ENCODE measurements around the gene REC8. TPM values are rescaled to one million over a fixed set of nuclear protein-coding genes. Genes with fewer than 3 reads are reported as not detected.

Gene REC8
- total and polyA plus RNA-seq, 2 of the 13 experiments (the other 11 are each of a cell fraction or from before 2014, with no cell fraction given), result 3.4 to 14.7 TPM

DNA sequence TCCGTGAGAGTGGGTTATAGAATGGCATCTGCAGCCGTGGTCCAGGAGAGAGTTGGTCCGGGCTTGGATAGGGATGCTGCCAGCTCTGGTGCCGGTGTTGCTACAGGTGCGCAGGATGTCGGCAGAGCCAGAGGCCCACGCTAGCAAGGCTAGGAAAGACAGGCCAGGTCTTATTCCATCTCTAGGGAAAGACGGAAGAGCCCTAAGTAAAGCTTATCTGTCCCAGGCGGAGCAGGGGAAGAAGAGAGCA is 36.4 kb upstream of the REC8 start (continued):
- TF ChIP-seq, protein P1, sequence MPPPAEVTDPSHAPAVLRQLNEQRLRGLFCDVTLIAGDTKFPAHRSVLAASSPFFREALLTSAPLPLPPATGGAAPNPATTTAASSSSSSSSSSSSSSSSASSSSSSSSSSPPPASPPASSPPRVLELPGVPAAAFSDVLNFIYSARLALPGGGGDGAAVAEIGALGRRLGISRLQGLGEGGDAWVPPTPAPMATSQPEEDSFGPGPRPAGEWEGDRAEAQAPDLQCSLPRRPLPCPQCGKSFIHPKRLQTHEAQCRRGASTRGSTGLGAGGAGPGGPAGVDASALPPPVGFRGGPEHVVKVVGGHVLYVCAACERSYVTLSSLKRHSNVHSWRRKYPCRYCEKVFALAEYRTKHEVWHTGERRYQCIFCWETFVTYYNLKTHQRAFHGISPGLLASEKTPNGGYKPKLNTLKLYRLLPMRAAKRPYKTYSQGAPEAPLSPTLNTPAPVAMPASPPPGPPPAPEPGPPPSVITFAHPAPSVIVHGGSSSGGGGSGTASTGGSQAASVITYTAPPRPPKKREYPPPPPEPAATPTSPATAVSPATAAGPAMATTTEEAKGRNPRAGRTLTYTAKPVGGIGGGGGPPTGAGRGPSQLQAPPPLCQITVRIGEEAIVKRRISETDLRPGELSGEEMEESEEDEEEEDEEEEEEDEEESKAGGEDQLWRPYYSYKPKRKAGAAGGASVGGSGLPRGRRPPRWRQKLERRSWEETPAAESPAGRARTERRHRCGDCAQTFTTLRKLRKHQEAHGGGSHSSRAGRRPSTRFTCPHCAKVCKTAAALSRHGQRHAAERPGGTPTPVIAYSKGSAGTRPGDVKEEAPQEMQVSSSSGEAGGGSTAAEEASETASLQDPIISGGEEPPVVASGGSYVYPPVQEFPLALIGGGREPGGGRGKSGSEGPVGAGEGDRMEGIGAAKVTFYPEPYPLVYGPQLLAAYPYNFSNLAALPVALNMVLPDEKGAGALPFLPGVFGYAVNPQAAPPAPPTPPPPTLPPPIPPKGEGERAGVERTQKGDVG (CRISPR knock-in tag; IDR thresholded peaks at IDR 0.05; ENCODE audit: borderline replicate concordance), result no peak
- no peak for TF ChIP-seq HDAC1 (CRISPR knock-in tag; IDR thresholded peaks at IDR 0.05)
- TF ChIP-seq, protein P2, sequence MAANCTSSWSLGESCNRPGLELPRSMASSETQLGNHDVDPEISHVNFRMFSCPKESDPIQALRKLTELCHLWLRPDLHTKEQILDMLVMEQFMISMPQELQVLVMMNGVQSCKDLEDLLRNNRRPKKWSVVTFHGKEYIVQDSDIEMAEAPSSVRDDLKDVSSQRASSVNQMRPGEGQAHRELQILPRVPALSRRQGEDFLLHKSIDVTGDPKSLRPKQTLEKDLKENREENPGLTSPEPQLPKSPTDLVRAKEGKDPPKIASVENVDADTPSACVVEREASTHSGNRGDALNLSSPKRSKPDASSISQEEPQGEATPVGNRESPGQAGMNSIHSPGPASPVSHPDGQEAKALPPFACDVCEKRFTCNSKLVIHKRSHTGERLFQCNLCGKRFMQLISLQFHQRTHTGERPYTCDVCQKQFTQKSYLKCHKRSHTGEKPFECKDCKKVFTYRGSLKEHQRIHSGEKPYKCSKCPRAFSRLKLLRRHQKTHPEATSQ (CRISPR knock-in tag; IDR thresholded peaks at IDR 0.05; ENCODE audit: borderline replicate concordance), result no peak
- TF ChIP-seq, protein P3, sequence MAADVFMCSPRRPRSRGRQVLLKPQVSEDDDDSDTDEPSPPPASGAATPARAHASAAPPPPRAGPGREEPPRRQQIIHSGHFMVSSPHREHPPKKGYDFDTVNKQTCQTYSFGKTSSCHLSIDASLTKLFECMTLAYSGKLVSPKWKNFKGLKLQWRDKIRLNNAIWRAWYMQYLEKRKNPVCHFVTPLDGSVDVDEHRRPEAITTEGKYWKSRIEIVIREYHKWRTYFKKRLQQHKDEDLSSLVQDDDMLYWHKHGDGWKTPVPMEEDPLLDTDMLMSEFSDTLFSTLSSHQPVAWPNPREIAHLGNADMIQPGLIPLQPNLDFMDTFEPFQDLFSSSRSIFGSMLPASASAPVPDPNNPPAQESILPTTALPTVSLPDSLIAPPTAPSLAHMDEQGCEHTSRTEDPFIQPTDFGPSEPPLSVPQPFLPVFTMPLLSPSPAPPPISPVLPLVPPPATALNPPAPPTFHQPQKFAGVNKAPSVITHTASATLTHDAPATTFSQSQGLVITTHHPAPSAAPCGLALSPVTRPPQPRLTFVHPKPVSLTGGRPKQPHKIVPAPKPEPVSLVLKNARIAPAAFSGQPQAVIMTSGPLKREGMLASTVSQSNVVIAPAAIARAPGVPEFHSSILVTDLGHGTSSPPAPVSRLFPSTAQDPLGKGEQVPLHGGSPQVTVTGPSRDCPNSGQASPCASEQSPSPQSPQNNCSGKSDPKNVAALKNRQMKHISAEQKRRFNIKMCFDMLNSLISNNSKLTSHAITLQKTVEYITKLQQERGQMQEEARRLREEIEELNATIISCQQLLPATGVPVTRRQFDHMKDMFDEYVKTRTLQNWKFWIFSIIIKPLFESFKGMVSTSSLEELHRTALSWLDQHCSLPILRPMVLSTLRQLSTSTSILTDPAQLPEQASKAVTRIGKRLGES (CRISPR knock-in tag; IDR thresholded peaks at IDR 0.05; ENCODE audit: borderline replicate concordance), result no peak
- TF ChIP-seq ZNF550 (CRISPR knock-in tag; IDR thresholded peaks at IDR 0.05; ENCODE audit: borderline replicate concordance), result peak; percentile 98; the same call in 1 of the 2 replicates
- no peak for TF ChIP-seq MTF2 (CRISPR knock-in tag; IDR thresholded peaks at IDR 0.05; ENCODE audit: borderline replicate concordance)
- no peak for TF ChIP-seq ZNF737 (CRISPR knock-in tag; IDR thresholded peaks at IDR 0.05; ENCODE audit: borderline replicate concordance)
- no peak for TF ChIP-seq ZBTB42 (CRISPR knock-in tag; IDR thresholded peaks at IDR 0.05)
- TF ChIP-seq SRSF1 (optimal IDR thresholded peaks at IDR 0.05; ENCODE audit: low read depth, low read length), result no peak
- TF ChIP-seq, protein P4, sequence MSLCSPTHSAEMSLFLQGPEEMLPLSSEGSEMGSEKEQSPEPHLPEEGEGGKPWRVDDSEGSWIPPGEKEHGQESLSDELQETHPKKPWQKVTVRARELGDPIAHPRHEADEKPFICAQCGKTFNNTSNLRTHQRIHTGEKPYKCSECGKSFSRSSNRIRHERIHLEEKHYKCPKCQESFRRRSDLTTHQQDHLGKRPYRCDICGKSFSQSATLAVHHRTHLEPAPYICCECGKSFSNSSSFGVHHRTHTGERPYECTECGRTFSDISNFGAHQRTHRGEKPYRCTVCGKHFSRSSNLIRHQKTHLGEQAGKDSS (CRISPR knock-in tag; IDR thresholded peaks at IDR 0.05; ENCODE audit: borderline replicate concordance, low read depth), result no peak; the same call in 1 of the 2 replicates
- TF ChIP-seq ZFAT (CRISPR knock-in tag; conservative IDR thresholded peaks at IDR 0.05), result no peak
- no peak for TF ChIP-seq POLR2AphosphoS2 (IDR thresholded peaks at IDR 0.05; ENCODE audit: low read depth, low read length)
- no peak for TF ChIP-seq TOPORS (CRISPR knock-in tag; IDR thresholded peaks at IDR 0.05)
- no peak for TF ChIP-seq KDM3A (CRISPR knock-in tag; IDR thresholded peaks at IDR 0.05; ENCODE audit: low read depth)
- no peak for TF ChIP-seq NFE2L2 (IDR thresholded peaks at IDR 0.05; ENCODE audit: low read length)
- TF ChIP-seq, protein P5, sequence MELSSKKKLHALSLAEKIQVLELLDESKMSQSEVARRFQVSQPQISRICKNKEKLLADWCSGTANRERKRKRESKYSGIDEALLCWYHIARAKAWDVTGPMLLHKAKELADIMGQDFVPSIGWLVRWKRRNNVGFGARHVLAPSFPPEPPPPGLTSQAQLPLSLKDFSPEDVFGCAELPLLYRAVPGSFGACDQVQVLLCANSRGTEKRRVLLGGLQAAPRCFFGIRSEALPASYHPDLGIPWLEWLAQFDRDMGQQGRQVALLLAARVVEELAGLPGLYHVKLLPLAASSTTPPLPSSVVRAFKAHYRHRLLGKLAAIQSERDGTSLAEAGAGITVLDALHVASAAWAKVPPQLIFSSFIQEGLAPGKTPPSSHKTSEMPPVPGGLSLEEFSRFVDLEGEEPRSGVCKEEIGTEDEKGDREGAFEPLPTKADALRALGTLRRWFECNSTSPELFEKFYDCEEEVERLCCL (CRISPR knock-in tag; IDR thresholded peaks at IDR 0.05; ENCODE audit: borderline replicate concordance), result no peak
- TF ChIP-seq ZNF766 (CRISPR knock-in tag; IDR thresholded peaks at IDR 0.05; ENCODE audit: borderline replicate concordance), result no peak; the same call in 1 of the 2 replicates
- TF ChIP-seq JUN (CRISPR knock-in tag; IDR thresholded peaks at IDR 0.05), result peak; percentile 60; the same call in 1 of the 2 replicates
- peak; percentile 45; the same call in 1 of the 2 replicates for TF ChIP-seq HOXD1 (CRISPR knock-in tag; IDR thresholded peaks at IDR 0.05)
- TF ChIP-seq EZH2 (conservative IDR thresholded peaks at IDR 0.05; ENCODE audit: low read depth, low read length), result no peak
- TF ChIP-seq PHF8 (CRISPR knock-in tag; IDR thresholded peaks at IDR 0.05), result no peak
- 0 out of 2 replicates have a peak, but pooled peaks have one; percentile 54 for TF ChIP-seq ZSCAN29 (CRISPR knock-in tag; conservative IDR thresholded peaks at IDR 0.05)

Measured in HepG2 (cell line).